Measurements from ENCODE around the gene PPM1H.

DNA sequence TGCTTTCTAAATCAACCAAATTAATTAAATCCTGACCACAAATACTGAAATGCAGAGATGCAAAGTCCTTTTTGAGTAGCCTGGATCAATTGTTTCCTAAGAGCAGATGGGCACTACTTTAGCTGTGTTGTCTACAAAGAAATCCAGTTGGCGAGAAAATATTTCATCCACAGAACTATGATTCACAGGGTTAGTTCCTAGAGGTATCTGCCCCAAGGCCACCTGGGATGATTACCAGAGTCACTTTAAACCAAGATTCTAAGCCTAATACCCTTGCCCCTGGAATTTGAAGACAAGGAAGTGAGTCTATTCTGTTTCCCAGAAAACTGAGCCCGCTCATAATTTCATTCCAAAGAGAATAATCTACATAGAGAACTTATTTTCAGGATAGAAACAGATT is 198.4 kb downstream of the PPM1H start:
- TF ChIP-seq, protein P1, sequence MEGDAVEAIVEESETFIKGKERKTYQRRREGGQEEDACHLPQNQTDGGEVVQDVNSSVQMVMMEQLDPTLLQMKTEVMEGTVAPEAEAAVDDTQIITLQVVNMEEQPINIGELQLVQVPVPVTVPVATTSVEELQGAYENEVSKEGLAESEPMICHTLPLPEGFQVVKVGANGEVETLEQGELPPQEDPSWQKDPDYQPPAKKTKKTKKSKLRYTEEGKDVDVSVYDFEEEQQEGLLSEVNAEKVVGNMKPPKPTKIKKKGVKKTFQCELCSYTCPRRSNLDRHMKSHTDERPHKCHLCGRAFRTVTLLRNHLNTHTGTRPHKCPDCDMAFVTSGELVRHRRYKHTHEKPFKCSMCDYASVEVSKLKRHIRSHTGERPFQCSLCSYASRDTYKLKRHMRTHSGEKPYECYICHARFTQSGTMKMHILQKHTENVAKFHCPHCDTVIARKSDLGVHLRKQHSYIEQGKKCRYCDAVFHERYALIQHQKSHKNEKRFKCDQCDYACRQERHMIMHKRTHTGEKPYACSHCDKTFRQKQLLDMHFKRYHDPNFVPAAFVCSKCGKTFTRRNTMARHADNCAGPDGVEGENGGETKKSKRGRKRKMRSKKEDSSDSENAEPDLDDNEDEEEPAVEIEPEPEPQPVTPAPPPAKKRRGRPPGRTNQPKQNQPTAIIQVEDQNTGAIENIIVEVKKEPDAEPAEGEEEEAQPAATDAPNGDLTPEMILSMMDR (conservative IDR thresholded peaks at IDR 0.05; ENCODE audit: low read depth, low read length) = no peak
- TF ChIP-seq EZH2 (IDR thresholded peaks at IDR 0.05; ENCODE audit: borderline replicate concordance, low read depth, low read length, poor library complexity, severe bottlenecking) = no peak

Data from A673 (cell line).